OCI-LY1 (cell line): Measurements from ENCODE around the gene CDKAL1.

Experiments used
- H2AFZ ChIP-seq: fragments of 200-600 bp; sonication (generic), shearing (Covaris generic); 2 replicates; pipeline ENCODE4 v1.6.0; 2014; ENCODE audit warnings: antibody characterized with exemption, mild to moderate bottlenecking, low read length
- H3F3A ChIP-seq: fragments of 200-600 bp; sonication (generic), shearing (Covaris generic); 2 replicates; pipeline ENCODE4 v1.6.0; 2014; ENCODE audit warnings: mild to moderate bottlenecking, antibody characterized with exemption, low read length, moderate library complexity; ENCODE audit not compliant: insufficient read depth
- H3K27ac ChIP-seq: fragments of 200-600 bp; sonication (generic); 2 replicates; pipeline ENCODE4 v1.5.1; 2014; ENCODE audit warnings: low read length, mixed run types, mild to moderate bottlenecking, low read depth; ENCODE audit not compliant: poor library complexity, severe bottlenecking
- H3K27me3 ChIP-seq: fragments of 200-600 bp; sonication (generic); 2 replicates; pipeline ENCODE4 v1.6.0; 2014; ENCODE audit warnings: antibody characterized with exemption, mild to moderate bottlenecking, low read length, moderate library complexity; ENCODE audit not compliant: insufficient read depth
- H3K36me3 ChIP-seq: fragments of 200-600 bp; sonication (generic); 2 replicates; pipeline ENCODE4 v1.6.1; 2014; ENCODE audit warnings: mild to moderate bottlenecking, antibody characterized with exemption, low read length, moderate library complexity, mixed read lengths; ENCODE audit not compliant: insufficient read depth
- H3K4me1 ChIP-seq: fragments of 200-600 bp; sonication (generic); 2 replicates; pipeline ENCODE4 v1.5.1; 2014; ENCODE audit warnings: mild to moderate bottlenecking, low read length, moderate library complexity; ENCODE audit not compliant: insufficient read depth, severe bottlenecking
- H3K4me2 ChIP-seq: fragments of 200-600 bp; sonication (generic), shearing (Covaris generic); 2 replicates; pipeline ENCODE4 v1.6.1; 2014; ENCODE audit warnings: low read length
- H3K4me3 ChIP-seq: fragments of 200-600 bp; sonication (generic); 2 replicates; pipeline ENCODE4 v1.5.1; 2014; ENCODE audit warnings: low read length, low read depth, mild to moderate bottlenecking, mixed read lengths; ENCODE audit not compliant: poor library complexity, severe bottlenecking
- H3K79me2 ChIP-seq: fragments of 200-600 bp; shearing (Covaris generic); 2 replicates; pipeline ENCODE4 v1.6.1; 2016; ENCODE audit warnings: mixed run types, low read length, mixed read lengths; ENCODE audit not compliant: insufficient read depth
- H3K9ac ChIP-seq: fragments of 200-600 bp; sonication (generic), shearing (Covaris generic); 2 replicates; pipeline ENCODE4 v1.6.1; 2014; ENCODE audit warnings: mild to moderate bottlenecking, low read length, mixed read lengths
- H3K9me2 ChIP-seq: fragments of 200-600 bp; sonication (generic), shearing (Covaris generic); 2 replicates; pipeline ENCODE4 v1.6.1; 2014; ENCODE audit warnings: low read depth, mild to moderate bottlenecking, low read length, mixed read lengths
- H3K9me3 ChIP-seq: fragments of 200-600 bp; shearing (Covaris generic); 2 replicates; pipeline ENCODE4 v1.6.1; 2014; ENCODE audit warnings: low read length, mixed read lengths
- H4K20me1 ChIP-seq: fragments of 200-600 bp; sonication (generic), shearing (Covaris generic); 2 replicates; pipeline ENCODE4 v1.6.0; 2016; ENCODE audit warnings: mild to moderate bottlenecking, low read length; ENCODE audit not compliant: insufficient read depth
- CTCF ChIP-seq: fragments of 200-600 bp; sonication (generic), shearing (Covaris generic); IDR thresholded peaks from 2 replicates; pipeline ENCODE4 v1.5.1; 2017; ENCODE audit warnings: mild to moderate bottlenecking, antibody characterized with exemption, low read length, moderate library complexity, mixed read lengths
- EZH2 ChIP-seq: fragments of 200-600 bp; sonication (generic), shearing (Covaris generic); IDR thresholded peaks from 2 replicates; pipeline ENCODE4 v1.8.0; 2017; ENCODE audit warnings: borderline replicate concordance, mixed run types, mild to moderate bottlenecking, antibody characterized with exemption, low read length, moderate library complexity, mixed read lengths

The CDKAL1 gene

DNA sequence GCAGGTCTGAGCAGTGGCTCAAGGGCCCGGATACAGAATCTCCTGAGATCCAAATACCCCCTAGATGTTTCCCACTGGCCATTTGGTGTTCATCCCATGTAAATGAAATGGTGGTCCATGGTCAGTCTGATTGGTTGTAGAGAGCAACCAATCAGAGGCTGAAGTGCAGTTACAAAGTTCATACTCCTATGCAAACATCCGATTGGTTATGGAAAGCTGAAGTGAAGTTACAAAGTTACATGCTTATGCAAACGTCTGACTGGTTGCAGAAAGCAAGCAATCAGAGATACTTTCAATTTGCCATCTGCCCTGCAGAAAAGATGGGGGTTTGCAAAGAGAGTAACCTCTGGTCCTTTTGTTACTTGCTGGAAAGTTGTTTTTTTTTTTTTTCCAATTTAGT, 313.6 kb downstream of the CDKAL1 start:
- H3K36me3 ChIP-seq, result no peaks in the 10 kb centered on the region
- H3K79me2 ChIP-seq, result no peaks in the 10 kb centered on the region
- H3K9ac ChIP-seq, result no peak overlapping the region
- TF ChIP-seq EZH2 (no peak), CTCF (no peak)
- no peaks in the 10 kb centered on the region for H3K9me2 ChIP-seq
- H4K20me1 ChIP-seq, result no peaks in the 10 kb centered on the region
- peaks cover 10% of the 10 kb centered on the region for H3K4me1 ChIP-seq
- no peak overlapping the region for H3K27ac ChIP-seq
- no peak overlapping the region for H2AFZ ChIP-seq
- H3K9me3 ChIP-seq, result no peaks in the 10 kb centered on the region
- no peak overlapping the region for H3K4me2 ChIP-seq
- no peaks in the 10 kb centered on the region for H3K27me3 ChIP-seq
- no peak overlapping the region for H3K4me3 ChIP-seq
- H3F3A ChIP-seq, result no peaks in the 10 kb centered on the region

DNA sequence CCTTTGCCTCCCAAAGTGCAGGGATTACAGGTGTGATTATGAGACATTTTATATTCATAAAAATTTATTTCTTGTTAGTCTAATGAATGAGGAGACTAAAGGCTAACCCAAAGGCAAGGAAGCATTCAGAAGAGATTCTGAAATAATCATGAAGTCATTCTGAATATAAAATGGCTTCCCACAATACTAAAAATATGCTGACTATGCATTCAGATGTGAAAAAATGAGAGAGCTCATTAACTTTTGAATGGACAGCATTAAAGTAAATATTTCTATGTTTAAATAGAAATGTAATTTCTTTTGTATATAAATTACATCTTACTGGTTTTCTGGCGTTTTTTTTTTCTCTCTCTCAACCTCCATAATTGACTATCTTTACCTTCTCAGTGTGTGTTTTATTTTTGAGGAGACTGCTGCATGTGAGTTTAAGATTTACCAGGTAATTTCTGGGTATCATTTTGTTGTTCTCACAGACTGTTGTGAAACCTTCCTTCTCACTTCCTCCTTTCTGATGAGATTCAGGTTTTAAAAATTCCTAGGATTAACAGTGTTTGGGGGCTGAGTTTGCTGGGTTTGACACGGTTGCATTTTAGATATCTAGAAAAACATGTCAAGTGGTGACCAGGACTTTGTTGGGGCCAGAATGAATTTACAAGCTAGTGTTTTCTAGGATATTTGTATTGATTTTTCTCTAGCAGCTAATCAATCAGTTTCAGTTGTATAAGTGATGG, 316.6 kb downstream of the CDKAL1 start:
- no peaks in the 10 kb centered on the region for H3F3A ChIP-seq
- H2AFZ ChIP-seq, result no peak overlapping the region
- TF ChIP-seq EZH2 (no peak), CTCF (no peak)
- H3K9me2 ChIP-seq, result no peaks in the 10 kb centered on the region
- H3K4me1 ChIP-seq, result peaks cover 10% of the 10 kb centered on the region
- H3K4me3 ChIP-seq, result no peak overlapping the region
- H4K20me1 ChIP-seq, result no peaks in the 10 kb centered on the region
- no peak overlapping the region for H3K9ac ChIP-seq
- no peak overlapping the region for H3K4me2 ChIP-seq
- no peaks in the 10 kb centered on the region for H3K79me2 ChIP-seq
- no peaks in the 10 kb centered on the region for H3K27me3 ChIP-seq
- no peak overlapping the region for H3K27ac ChIP-seq
- H3K36me3 ChIP-seq, result no peaks in the 10 kb centered on the region
- H3K9me3 ChIP-seq, result no peaks in the 10 kb centered on the region

- Histone ChIP-seq H3K4me1 (peaks cover 1% of the 10 kb centered on the region), H3F3A (no peaks in the 10 kb centered on the region), H3K79me2 (no peaks in the 10 kb centered on the region), H3K9me2 (no peaks in the 10 kb centered on the region), H3K4me3 (no peak overlapping the region), H4K20me1 (no peaks in the 10 kb centered on the region), H3K4me2 (no peak overlapping the region), H2AFZ (no peak overlapping the region), H3K9me3 (no peaks in the 10 kb centered on the region), H3K27me3 (no peaks in the 10 kb centered on the region), H3K27ac (no peak overlapping the region), H3K36me3 (no peaks in the 10 kb centered on the region), H3K9ac (no peak overlapping the region)
- no peak for TF ChIP-seq CTCF
- no peak for TF ChIP-seq EZH2
Measured at GRCh38 chr6:20851795-20852194, 317.5 kb downstream of the CDKAL1 start.
